GM10847 (cell line): Measurements from ENCODE around the gene POPDC2.

Experiments used
- POLR2A ChIP-seq: IDR thresholded peaks from 2 replicates; pipeline ENCODE4 v1.6.1; 2011; ENCODE audit not compliant: insufficient read length; ENCODE audit errors: extremely low read depth

POPDC2 gene

GRCh38 chr3:119635719-119636118, 24.7 kb downstream of the POPDC2 start:
- TF ChIP-seq POLR2A: no peak

- TF ChIP-seq POLR2A: no peak
Observed at GRCh38 chr3:119632829-119633228, 27.6 kb downstream of the POPDC2 start.

- no peak for TF ChIP-seq POLR2A
Observed at GRCh38 chr3:119632216-119632615, 28.2 kb downstream of the POPDC2 start.

- TF ChIP-seq POLR2A: no peak
Observed at GRCh38 chr3:119631516-119631915, 28.9 kb downstream of the POPDC2 start.

- TF ChIP-seq POLR2A: no peak
Observed at GRCh38 chr3:119630880-119631329, 29.5 kb downstream of the POPDC2 start.

GRCh38 chr3:119630128-119630879, 30.1 kb downstream of the POPDC2 start:
- TF ChIP-seq POLR2A: no peak

GRCh38 chr3:119628816-119629445, 31.5 kb downstream of the POPDC2 start:
- no peak for TF ChIP-seq POLR2A

GRCh38 chr3:119628390-119628789, 32.0 kb downstream of the POPDC2 start:
- TF ChIP-seq POLR2A: no peak

GRCh38 chr3:119627461-119627860, 32.9 kb downstream of the POPDC2 start:
- no peak for TF ChIP-seq POLR2A

- TF ChIP-seq POLR2A: no peak
Observed at GRCh38 chr3:119626196-119626595, 34.2 kb downstream of the POPDC2 start.

GRCh38 chr3:119625451-119626153, 34.8 kb downstream of the POPDC2 start:
- no peak for TF ChIP-seq POLR2A

- no peak for TF ChIP-seq POLR2A
Observed at GRCh38 chr3:119624002-119624720, 36.2 kb downstream of the POPDC2 start.

- TF ChIP-seq POLR2A: no peak
Observed at GRCh38 chr3:119620899-119621298, 39.5 kb downstream of the POPDC2 start.

GRCh38 chr3:119619094-119619493, 41.3 kb downstream of the POPDC2 start:
- no peak for TF ChIP-seq POLR2A

GRCh38 chr3:119616056-119616455, 44.3 kb downstream of the POPDC2 start:
- TF ChIP-seq POLR2A: no peak
